Endothelial cell of umbilical vein (primary cell): Measurements from ENCODE around the gene MAML2. TPM values are rescaled to one million over a fixed set of nuclear protein-coding genes. Genes with fewer than 3 reads are reported as not detected.

ENCODE experiments used
- BruUV-seq: library from RNA; stranded (reverse); fragments of 400-500 nt; replicated peaks from 2 replicates; lab custom pipeline; 2021; lab: Mats Ljungman, UMichigan
- CTCF ChIA-PET: fragments of 300-600, 350-600 bp; sonication (Branson Sonifier 250); formaldehyde crosslinking; loops from one replicate; lab custom pipeline; 2021; ENCODE audit warnings: antibody characterized with exemption, inconsistent platforms; lab: Charles Lee
- POLR2A ChIA-PET: fragments of 300-600, 350-600 bp; sonication (Branson Sonifier 250); formaldehyde crosslinking; loops from one replicate; lab custom pipeline; 2021; ENCODE audit warnings: antibody characterized with exemption, inconsistent platforms; lab: Charles Lee
- DNase-seq: peaks from one replicate; pipeline ENCODE4 v3.0.0-alpha.2; 2011; ENCODE audit warnings: low read depth, low spot score
- FAIRE-seq: peaks from 2 replicates; lab custom pipeline; 2011; peaks lifted over from hg19 to GRCh38; lab: Jason Lieb, UNC
- H2AFZ ChIP-seq: 2 replicates; pipeline ENCODE4 v1.6.0; 2012; ENCODE audit warnings: low read depth, low read length, control low read depth, inconsistent platforms
- H3K27ac ChIP-seq: 2 replicates; pipeline ENCODE4 v1.5.1; 2011; ENCODE audit warnings: low read depth, mild to moderate bottlenecking, control low read depth, low read length, moderate library complexity; ENCODE audit not compliant: insufficient read depth
- H3K27me3 ChIP-seq, 2 experiments: 2 replicates each; pipeline versions ENCODE4 v1.6.0 to v1.6.1; 2011; ENCODE audit warnings: low read length in 2 of 2, mixed read lengths in 1 of 2; ENCODE audit not compliant: control insufficient read depth in 2 of 2, insufficient read depth in 2 of 2
- H3K36me3 ChIP-seq, 2 experiments: 2 replicates in 1 of 2; 3 replicates in 1 of 2; pipeline ENCODE4 v1.5.1; 2011; ENCODE audit warnings: low read length in 2 of 2, mild to moderate bottlenecking in 1 of 2, moderate library complexity in 1 of 2; ENCODE audit not compliant: control insufficient read depth in 2 of 2, insufficient read depth in 2 of 2; ENCODE audit errors: extremely low read depth in 1 of 2
- H3K4me1 ChIP-seq: 3 replicates; pipeline ENCODE4 v1.5.1; 2011; ENCODE audit warnings: mild to moderate bottlenecking, low read length; ENCODE audit not compliant: control insufficient read depth, insufficient read depth; ENCODE audit errors: extremely low read depth
- H3K4me2 ChIP-seq: 2 replicates; pipeline ENCODE4 v1.6.1; 2011; ENCODE audit warnings: low read length, control low read depth, mixed read lengths; ENCODE audit not compliant: insufficient read depth
- H3K4me3 ChIP-seq, 3 experiments: fragments of 200-600 bp in 1 of 3; sonication (generic), shearing (Covaris generic) in 1 of 3; replicated peaks in 1 of 3; 2 replicates each; pipeline ENCODE4 v1.5.1; 2011 to 2016; ENCODE audit warnings: control low read depth in 3 of 3, low read length in 3 of 3, mild to moderate bottlenecking in 2 of 3, inconsistent platforms in 1 of 3, low read depth in 1 of 3, moderate library complexity in 1 of 3; ENCODE audit not compliant: insufficient read depth in 1 of 3
- H3K79me2 ChIP-seq: 2 replicates; pipeline ENCODE4 v1.6.0; 2012; ENCODE audit warnings: low read length, inconsistent platforms; ENCODE audit not compliant: control insufficient read depth, insufficient read depth
- H3K9ac ChIP-seq: replicated peaks from 2 replicates; pipeline ENCODE3; 2011; ENCODE audit warnings: low read length, control low read depth; ENCODE audit not compliant: insufficient read depth; ENCODE audit errors: extremely low read depth
- H3K9me1 ChIP-seq: replicated peaks from 3 replicates; pipeline ENCODE4 v1.6.0; 2011; ENCODE audit warnings: mild to moderate bottlenecking, low read length; ENCODE audit not compliant: control insufficient read depth, insufficient read depth; ENCODE audit errors: extremely low read depth
- H3K9me3 ChIP-seq: replicated peaks from 2 replicates; pipeline ENCODE4 v1.5.1; 2012; ENCODE audit warnings: low read length, inconsistent platforms; ENCODE audit not compliant: control insufficient read depth, insufficient read depth
- H4K20me1 ChIP-seq: replicated peaks from 2 replicates; pipeline ENCODE3; 2011; ENCODE audit warnings: mild to moderate bottlenecking, low read length; ENCODE audit not compliant: control insufficient read depth, insufficient read depth; ENCODE audit errors: extremely low read depth
- EZH2 ChIP-seq: IDR thresholded peaks from 2 replicates; pipeline ENCODE4 v1.6.1; 2012; ENCODE audit warnings: borderline replicate concordance, low read depth, mild to moderate bottlenecking, moderate library complexity, low read length, inconsistent platforms; ENCODE audit not compliant: severe bottlenecking
- FOS ChIP-seq: IDR thresholded peaks from 2 replicates; pipeline ENCODE4 v1.6.1; 2011; ENCODE audit warnings: mild to moderate bottlenecking, low read length, moderate library complexity, borderline replicate concordance; ENCODE audit not compliant: insufficient read depth
- GATA2 ChIP-seq: IDR thresholded peaks from 2 replicates; pipeline ENCODE4 v1.7.0; 2011; ENCODE audit warnings: low read depth, mild to moderate bottlenecking, moderate library complexity, mixed read lengths, low read length; ENCODE audit not compliant: insufficient read length, insufficient read depth
- JUN ChIP-seq: IDR thresholded peaks from 2 replicates; pipeline ENCODE4 v1.6.1; 2011; ENCODE audit warnings: borderline replicate concordance, low read depth; ENCODE audit not compliant: insufficient read length, insufficient read depth
- MYC ChIP-seq: IDR thresholded peaks from one replicate; pipeline ENCODE4 v1.6.1; 2011; ENCODE audit warnings: mild to moderate bottlenecking, low read depth, low read length
- POLR2A ChIP-seq: IDR thresholded peaks from 2 replicates; pipeline ENCODE4 v1.6.1; 2012; ENCODE audit warnings: low read depth, mild to moderate bottlenecking, control low read depth, low read length
- POLR2AphosphoS5 ChIP-seq: IDR thresholded peaks from 2 replicates; pipeline ENCODE4 v1.6.1; 2012; ENCODE audit warnings: low read depth, mild to moderate bottlenecking, control low read depth, low read length, moderate library complexity; ENCODE audit not compliant: insufficient read depth
- dilution Hi-C: fragments of 300-500 bp; cut with MboI; formaldehyde crosslinking; loops from one replicate; pipeline ENCODE4 v1.15.0; 2019; ENCODE audit warnings: low sequenced_read_pairs; ENCODE audit not compliant: extremely low pct_ligation_motif_present
- intact Hi-C: fragments of 100-400 bp; cut with micrococcal nuclease; formaldehyde crosslinking; loops from one replicate; pipeline ENCODE4 v1.10.0; 2022
- polyA plus RNA-seq, 4 experiments: library from polyadenylated mRNA; depleted of rRNA in 3 of 4; stranded (reverse) in 3 of 4; unstranded in 1 of 4; fragments of >200 nt; gene quantifications; 2 replicates each; pipeline versions ENCODE4 v1.2.1 to v1.2.3, GENCODE V29; 2011 to 2012; ENCODE audit warnings: missing spikeins in 1 of 4
- total RNA-seq: library from RNA; stranded (reverse); gene quantifications from 2 replicates; pipeline ENCODE4 v1.2.3, GENCODE V29; 2021
- TF ChIP-seq, protein P1 (sequence below): IDR thresholded peaks from 2 replicates; pipeline ENCODE4 v1.6.1; 2011; ENCODE audit not compliant: insufficient read depth, insufficient read length
- TF ChIP-seq, protein P2 (sequence below), 2 donors: IDR thresholded peaks; 1 replicate in 1 of 2; 2 replicates in 1 of 2; pipeline ENCODE4 v1.5.1; 2011; ENCODE audit warnings: low read length in 2 of 2, mild to moderate bottlenecking in 2 of 2, moderate library complexity in 2 of 2, control low read depth in 1 of 2, inconsistent platforms in 1 of 2, low read depth in 1 of 2; ENCODE audit not compliant: insufficient read depth in 1 of 2; ENCODE audit errors: extremely low read depth in 1 of 2

Gene MAML2
- total and polyA plus RNA-seq, 2 donors (not counting 3 experiments of a cell fraction or from before 2014, with no cell fraction given), result 12.4 to 16.8 TPM

- Histone ChIP-seq H3K27ac (no peak overlapping the region), H2AFZ (no peak overlapping the region), H3K4me2 (no peak overlapping the region), H3K9me3 (no peaks in the 10 kb centered on the region), H3K9me1 (no peaks in the 10 kb centered on the region), H4K20me1 (no peaks in the 10 kb centered on the region), H3K79me2 (no peaks in the 10 kb centered on the region), H3K4me1 (no peaks in the 10 kb centered on the region), H3K27me3 (no peaks in the 10 kb centered on the region), H3K36me3 (no peaks in the 10 kb centered on the region), H3K4me3 (no peak overlapping the region), H3K9ac (no peak overlapping the region)
- no peak for TF ChIP-seq JUN
- no peak for TF ChIP-seq POLR2A
- TF ChIP-seq, protein P1, sequence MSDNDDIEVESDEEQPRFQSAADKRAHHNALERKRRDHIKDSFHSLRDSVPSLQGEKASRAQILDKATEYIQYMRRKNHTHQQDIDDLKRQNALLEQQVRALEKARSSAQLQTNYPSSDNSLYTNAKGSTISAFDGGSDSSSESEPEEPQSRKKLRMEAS, result no peak
- TF ChIP-seq EZH2, result no peak
- no peak for TF ChIP-seq MYC
- TF ChIP-seq POLR2AphosphoS5, result no peak
- TF ChIP-seq GATA2, result no peak
- TF ChIP-seq FOS, result no peak
- TF ChIP-seq, protein P2, sequence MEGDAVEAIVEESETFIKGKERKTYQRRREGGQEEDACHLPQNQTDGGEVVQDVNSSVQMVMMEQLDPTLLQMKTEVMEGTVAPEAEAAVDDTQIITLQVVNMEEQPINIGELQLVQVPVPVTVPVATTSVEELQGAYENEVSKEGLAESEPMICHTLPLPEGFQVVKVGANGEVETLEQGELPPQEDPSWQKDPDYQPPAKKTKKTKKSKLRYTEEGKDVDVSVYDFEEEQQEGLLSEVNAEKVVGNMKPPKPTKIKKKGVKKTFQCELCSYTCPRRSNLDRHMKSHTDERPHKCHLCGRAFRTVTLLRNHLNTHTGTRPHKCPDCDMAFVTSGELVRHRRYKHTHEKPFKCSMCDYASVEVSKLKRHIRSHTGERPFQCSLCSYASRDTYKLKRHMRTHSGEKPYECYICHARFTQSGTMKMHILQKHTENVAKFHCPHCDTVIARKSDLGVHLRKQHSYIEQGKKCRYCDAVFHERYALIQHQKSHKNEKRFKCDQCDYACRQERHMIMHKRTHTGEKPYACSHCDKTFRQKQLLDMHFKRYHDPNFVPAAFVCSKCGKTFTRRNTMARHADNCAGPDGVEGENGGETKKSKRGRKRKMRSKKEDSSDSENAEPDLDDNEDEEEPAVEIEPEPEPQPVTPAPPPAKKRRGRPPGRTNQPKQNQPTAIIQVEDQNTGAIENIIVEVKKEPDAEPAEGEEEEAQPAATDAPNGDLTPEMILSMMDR (IDR thresholded peaks at IDR 0.05; ENCODE audit: extremely low read depth in 1 of 2, insufficient read depth in 1 of 2, low read depth in 1 of 2, low read length in 2 of 2), result no peak
- CTCF ChIA-PET, result interaction anchor here (1.1 to 1.6 kb wide), 3 partner anchors 12 to 94 kb away, joined by 3 to 4 read pairs (median 3); no protein-coding TSS in a partner anchor
- DNase-seq (no peak), FAIRE-seq (no peak)
- no TSS peak for BruUV-seq
- POLR2A ChIA-PET, result no interaction called here
- dilution Hi-C loops (no loop called here), intact Hi-C loops (no loop called here)
These were observed 268.3 kb downstream of the MAML2 start for GRCh38 chr11:96074551-96075310.
